MCF 10A (cell line): ENCODE results near the gene FREY1. TPM values are rescaled to one million over a fixed set of nuclear protein-coding genes. Genes with fewer than 3 reads are reported as not detected.

Source experiments
- BruUV-seq: library from RNA; stranded (reverse); fragments of 400-500 nt; replicated peaks from 2 replicates; lab custom pipeline; 2021; lab: Mats Ljungman, UMichigan
- CTCF ChIA-PET: fragments of 300-600 bp; sonication (Branson Sonifier 250); formaldehyde crosslinking; extraction: SDS; loops from one replicate; lab custom pipeline; 2021; ENCODE audit warnings: antibody characterized with exemption, inconsistent platforms; lab: Yijun Ruan, JAX
- POLR2A ChIA-PET: fragments of 300-600, 350-650 bp; sonication (Branson Sonifier 250); formaldehyde crosslinking; extraction: SDS; loops from one replicate; lab custom pipeline; 2020; ENCODE audit warnings: antibody characterized with exemption, inconsistent platforms; lab: Yijun Ruan, JAX
- DNase-seq: peaks from one replicate; pipeline ENCODE4 v3.0.0-alpha.2; 2018; ENCODE audit not compliant: unreplicated experiment
- H3K27ac Mint-ChIP-seq: one replicate; pipeline ENCODE4 v1.8.0; 2022; ENCODE audit warnings: mild to moderate bottlenecking, low read depth, mixed read lengths; ENCODE audit not compliant: unreplicated experiment
- H3K27me3 Mint-ChIP-seq: one replicate; pipeline ENCODE4 v1.8.0; 2022; ENCODE audit warnings: mixed read lengths; ENCODE audit not compliant: insufficient read depth, unreplicated experiment
- H3K36me3 Mint-ChIP-seq: one replicate; pipeline ENCODE4 v1.8.0; 2022; ENCODE audit warnings: mild to moderate bottlenecking, moderate library complexity, mixed read lengths; ENCODE audit not compliant: insufficient read depth, unreplicated experiment
- H3K4me1 Mint-ChIP-seq: one replicate; pipeline ENCODE4 v1.8.0; 2022; ENCODE audit warnings: mixed read lengths; ENCODE audit not compliant: insufficient read depth, unreplicated experiment
- H3K4me3 Mint-ChIP-seq: one replicate; pipeline ENCODE4 v1.8.0; 2022; ENCODE audit warnings: mild to moderate bottlenecking, moderate library complexity, mixed read lengths; ENCODE audit not compliant: unreplicated experiment
- H3K9me3 Mint-ChIP-seq: one replicate; pipeline ENCODE4 v1.8.0; 2022; ENCODE audit warnings: mixed read lengths; ENCODE audit not compliant: unreplicated experiment
- CTCF ChIP-seq: fragments of 200-600 bp; IDR thresholded peaks from one replicate; pipeline ENCODE4 v1.8.0; 2022; ENCODE audit warnings: antibody characterized with exemption, mild to moderate bottlenecking; ENCODE audit not compliant: unreplicated experiment
- intact Hi-C: fragments of 100-400 bp; cut with micrococcal nuclease; formaldehyde crosslinking; loops from 2 replicates; pipeline ENCODE4 v1.14.1; 2022
- total RNA-seq: library from RNA; stranded (reverse); gene quantifications from 2 replicates; pipeline ENCODE4 v1.2.3, GENCODE V29; 2022

FREY1 gene
- total RNA-seq, 1 experiment from 2014 or later: 1.3 TPM

- ChIA-PET CTCF (interaction anchor here (0.6 to 0.9 kb wide), 4 partner anchors 12 to 216 kb away, joined by 3 to 4 read pairs (median 3); no protein-coding TSS in a partner anchor), POLR2A (interaction anchor here (0.7 to 2.6 kb wide), 24 partner anchors 9 to 1355 kb away, joined by 3 to 23 read pairs (median 5); partner anchors contain the start of genes CRY2 and SLC35C1)
- TF ChIP-seq CTCF: no peak
- BruUV-seq: no TSS peak
- Mint-ChIP-seq H3K27ac (peak overlapping the region; percentile 95), H3K9me3 (no peaks in the 10 kb centered on the region), H3K4me1 (peaks cover 3% of the 10 kb centered on the region), H3K27me3 (no peaks in the 10 kb centered on the region), H3K4me3 (peak overlapping the region; percentile 92), H3K36me3 (peaks cover 11% of the 10 kb centered on the region)
- intact Hi-C loops: loop anchor here (1.0 kb wide), 1 partner anchor 71 kb away; the partner anchor contains the start of gene CRY2
- DNase-seq: peak; percentile 77
Observed at GRCh38 chr11:45918331-45918941, 11.4 kb upstream of the FREY1 start.

- peak; percentile 98 for DNase-seq
- peaks cover 11% of the 10 kb centered on the region for H3K36me3 Mint-ChIP-seq
- CTCF ChIA-PET: interaction anchor here (0.6 to 0.9 kb wide), 5 partner anchors 13 to 217 kb away, joined by 3 to 4 read pairs (median 3); no protein-coding TSS in a partner anchor
- H3K27me3 Mint-ChIP-seq: no peaks in the 10 kb centered on the region
- POLR2A ChIA-PET: interaction anchor here (0.7 to 2.6 kb wide), 26 partner anchors 9 to 1354 kb away, joined by 3 to 23 read pairs (median 5); partner anchors contain the start of genes CRY2 and SLC35C1
- H3K4me3 Mint-ChIP-seq: peak within 1 kb of the TSS; percentile 92
- H3K4me1 Mint-ChIP-seq: no peaks in the 10 kb centered on the region
- no peak for TF ChIP-seq CTCF
- no TSS peak for BruUV-seq
- peak within 1 kb of the TSS; percentile 95 for H3K27ac Mint-ChIP-seq
- no peaks in the 10 kb centered on the region for H3K9me3 Mint-ChIP-seq
- intact Hi-C loops: loop anchor here (1.0 kb wide), 1 partner anchor 70 kb away; the partner anchor contains the start of gene CRY2
Observed at GRCh38 chr11:45917623-45918330, 10.7 kb upstream of the FREY1 start, which contains the start of gene PEX16. PEX16 (minus strand) TSS chr11:45917877; CDS start chr11:45917811, 66 bp downstream.

DNA sequence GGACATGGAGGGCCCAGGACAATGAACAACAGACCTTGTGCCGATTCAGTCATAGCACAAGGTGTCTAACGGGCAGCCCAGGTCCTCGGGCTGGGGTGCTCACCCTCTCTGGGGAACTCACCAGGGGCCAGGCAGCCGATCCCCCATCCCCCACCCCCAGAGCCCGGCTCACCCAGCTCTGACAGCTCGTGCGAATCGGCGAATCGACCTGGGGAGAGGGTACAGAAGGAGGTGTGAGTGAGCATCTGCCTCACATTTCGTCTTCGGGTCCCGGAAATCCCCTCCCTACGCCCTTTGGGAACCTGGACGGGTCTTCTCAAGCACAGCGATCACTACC, 10.2 kb upstream of the FREY1 start:
- TF ChIP-seq CTCF: no peak
- Mint-ChIP-seq H3K36me3 (peaks cover 11% of the 10 kb centered on the region), H3K27ac (peak overlapping the region; percentile 95), H3K4me1 (no peaks in the 10 kb centered on the region), H3K9me3 (no peaks in the 10 kb centered on the region), H3K27me3 (no peaks in the 10 kb centered on the region), H3K4me3 (peak overlapping the region; percentile 92)
- ChIA-PET CTCF (no interaction called here), POLR2A (interaction anchor here (1.0 to 2.6 kb wide), 17 partner anchors 9 to 758 kb away, joined by 3 to 23 read pairs (median 6); partner anchors contain the start of gene SLC35C1)
- intact Hi-C loops: no loop called here
- no peak for DNase-seq
- BruUV-seq: no TSS peak

GRCh38 chr11:45915446-45915845, 8.4 kb upstream of the FREY1 start:
- peaks cover 26% of the 10 kb centered on the region for H3K36me3 Mint-ChIP-seq
- H3K4me1 Mint-ChIP-seq: no peaks in the 10 kb centered on the region
- H3K27ac Mint-ChIP-seq: no peak overlapping the region
- CTCF ChIA-PET: interaction anchor here (0.6 kb wide), 1 partner anchor 73 kb away, joined by 4 read pairs; no protein-coding TSS in a partner anchor
- no peak for TF ChIP-seq CTCF
- no peaks in the 10 kb centered on the region for H3K27me3 Mint-ChIP-seq
- POLR2A ChIA-PET: interaction anchor here (0.9 kb wide), 1 partner anchor 10 kb away, joined by 3 read pairs; no protein-coding TSS in a partner anchor
- no peak overlapping the region for H3K4me3 Mint-ChIP-seq
- H3K9me3 Mint-ChIP-seq: no peaks in the 10 kb centered on the region
- intact Hi-C loops: no loop called here
- no TSS peak for BruUV-seq
- no peak for DNase-seq
